KG1 (cell line): ENCODE measurements around the gene SEL1L2.
"Not testable (repeated sequence)": the region's sequence is repeated elsewhere in the genome, so short reads cannot be mapped to it uniquely, and the experiment has no call there.

ENCODE experiments used
- DNase-seq: peaks from one replicate; lab custom pipeline; 2025; lab: John Stamatoyannopoulos, UW

SEL1L2 gene, protein sequence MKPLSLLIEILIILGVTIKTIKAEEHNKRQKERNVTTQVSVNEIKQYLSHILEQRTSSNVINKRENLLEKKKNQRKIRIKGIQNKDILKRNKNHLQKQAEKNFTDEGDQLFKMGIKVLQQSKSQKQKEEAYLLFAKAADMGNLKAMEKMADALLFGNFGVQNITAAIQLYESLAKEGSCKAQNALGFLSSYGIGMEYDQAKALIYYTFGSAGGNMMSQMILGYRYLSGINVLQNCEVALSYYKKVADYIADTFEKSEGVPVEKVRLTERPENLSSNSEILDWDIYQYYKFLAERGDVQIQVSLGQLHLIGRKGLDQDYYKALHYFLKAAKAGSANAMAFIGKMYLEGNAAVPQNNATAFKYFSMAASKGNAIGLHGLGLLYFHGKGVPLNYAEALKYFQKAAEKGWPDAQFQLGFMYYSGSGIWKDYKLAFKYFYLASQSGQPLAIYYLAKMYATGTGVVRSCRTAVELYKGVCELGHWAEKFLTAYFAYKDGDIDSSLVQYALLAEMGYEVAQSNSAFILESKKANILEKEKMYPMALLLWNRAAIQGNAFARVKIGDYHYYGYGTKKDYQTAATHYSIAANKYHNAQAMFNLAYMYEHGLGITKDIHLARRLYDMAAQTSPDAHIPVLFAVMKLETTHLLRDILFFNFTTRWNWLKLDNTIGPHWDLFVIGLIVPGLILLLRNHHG

DNA sequence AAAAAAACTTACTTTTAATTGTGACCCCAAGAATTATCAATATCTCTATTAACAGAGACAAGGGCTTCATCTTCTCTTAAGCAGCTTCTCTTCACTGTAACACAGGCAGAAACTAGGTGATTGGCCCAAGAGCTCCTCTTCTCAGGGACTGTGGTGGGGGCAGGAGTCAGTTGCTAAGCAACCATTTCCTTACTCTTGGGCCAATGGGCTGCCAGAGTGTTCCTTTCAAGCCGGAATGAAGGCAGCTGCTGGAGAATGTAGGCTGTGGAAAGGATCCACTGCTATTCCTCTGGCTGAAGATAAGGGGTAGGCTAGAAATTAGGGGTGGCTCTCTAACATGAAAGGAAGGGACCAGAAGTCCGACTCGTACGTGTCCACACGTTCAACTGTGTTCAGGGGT is at the start of gene SEL1L2:
Gene SEL1L2 (minus strand): TSS at position 150 of the 400 bp plus-strand sequence. CDS start 80 bp downstream, at position 70.
- no peak for DNase-seq

DNA sequence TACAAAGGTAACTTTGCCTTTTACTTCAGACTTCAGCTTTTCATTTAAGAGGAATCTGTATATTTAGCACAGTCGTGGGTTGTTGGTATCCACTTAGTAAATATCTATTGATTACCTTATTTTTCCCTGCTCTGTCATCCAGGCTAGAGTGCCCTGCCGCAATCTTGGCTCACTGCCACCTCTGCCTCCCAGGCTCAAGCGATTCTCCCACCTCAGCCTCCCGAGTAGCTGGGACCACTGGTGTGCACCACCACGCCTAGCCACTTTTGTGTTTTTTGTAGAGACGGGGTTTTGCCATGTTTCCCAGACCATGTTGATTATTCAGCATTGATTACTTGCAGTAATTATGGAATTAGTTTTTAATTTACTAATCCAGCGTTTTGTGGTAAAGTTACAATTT is 46.2 kb upstream of the SEL1L2 start:
- no peak for DNase-seq

DNA sequence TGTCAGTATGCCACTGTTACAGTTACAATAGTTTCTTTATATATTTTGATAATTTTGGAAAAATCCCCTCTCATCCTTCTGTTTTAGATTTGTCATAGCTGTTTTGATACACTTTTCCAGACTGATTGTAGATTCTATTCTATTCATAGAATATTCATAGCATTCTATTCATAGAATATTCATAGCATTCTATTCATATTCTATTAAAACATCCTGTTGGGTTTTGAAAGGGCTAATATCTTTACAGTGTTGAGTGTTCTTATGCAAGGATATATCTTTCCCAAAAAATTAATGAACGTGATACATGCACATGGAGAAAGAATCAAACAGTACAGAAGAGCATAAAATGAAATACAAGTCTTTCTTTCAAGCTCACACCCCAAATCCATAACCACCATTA is 42.9 kb upstream of the SEL1L2 start:
- no peak for DNase-seq

DNA sequence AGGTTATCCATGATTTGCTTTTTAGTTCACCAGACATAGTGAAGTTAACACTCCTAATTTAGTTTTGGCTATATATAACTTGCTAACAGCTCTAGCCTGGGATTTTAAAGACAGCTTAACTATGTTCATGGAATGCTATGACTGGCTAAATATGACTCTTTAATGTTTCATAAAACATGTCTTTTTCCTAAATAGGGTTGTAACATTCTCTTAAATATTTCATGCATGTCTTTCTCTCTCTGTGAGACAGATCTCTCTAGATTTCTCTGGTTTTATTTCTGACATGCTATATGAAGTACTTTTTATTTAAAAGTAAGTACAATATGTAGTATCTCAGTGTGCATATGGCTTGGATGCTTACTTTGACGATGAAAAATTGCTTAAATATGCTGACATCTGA is 40.6 kb upstream of the SEL1L2 start:
- no peak for DNase-seq

DNA sequence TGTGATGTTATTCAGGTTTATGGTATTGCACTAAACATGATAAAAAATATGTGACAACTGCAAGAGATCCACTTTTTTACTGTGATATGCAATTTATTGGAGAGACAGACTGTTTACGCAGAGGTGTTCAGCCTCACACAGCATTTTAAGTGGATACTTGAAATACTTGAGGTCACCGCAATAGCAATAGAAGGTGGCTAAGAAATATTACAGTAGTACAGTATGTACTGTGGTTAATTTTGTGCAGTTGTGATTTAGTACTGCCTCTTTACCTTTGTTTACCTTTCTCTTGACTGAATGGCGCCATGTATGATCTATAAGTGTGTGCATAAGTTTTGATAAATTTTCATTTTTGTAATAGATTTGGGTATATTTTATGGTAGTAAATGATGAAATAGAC is 22.3 kb upstream of the SEL1L2 start:
- DNase-seq = no peak

DNA sequence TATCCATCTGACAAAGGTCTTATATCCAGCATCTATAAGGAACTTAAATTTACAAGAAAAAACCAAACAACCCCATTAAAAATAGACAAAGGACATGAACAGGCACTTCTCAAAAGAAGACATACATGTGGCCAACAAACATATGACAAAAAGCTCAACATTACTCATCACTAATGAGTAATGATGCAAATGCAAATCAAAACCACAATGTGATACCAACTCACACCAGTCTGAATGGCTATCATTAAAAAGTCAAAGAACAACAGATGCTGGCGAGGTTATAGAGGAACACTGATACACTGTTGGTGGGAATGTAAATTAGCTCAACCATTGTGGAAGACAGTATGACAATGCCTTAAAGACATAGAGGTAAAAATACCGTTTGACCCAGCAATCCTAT is 18.8 kb upstream of the SEL1L2 start:
- DNase-seq = no peak

DNA sequence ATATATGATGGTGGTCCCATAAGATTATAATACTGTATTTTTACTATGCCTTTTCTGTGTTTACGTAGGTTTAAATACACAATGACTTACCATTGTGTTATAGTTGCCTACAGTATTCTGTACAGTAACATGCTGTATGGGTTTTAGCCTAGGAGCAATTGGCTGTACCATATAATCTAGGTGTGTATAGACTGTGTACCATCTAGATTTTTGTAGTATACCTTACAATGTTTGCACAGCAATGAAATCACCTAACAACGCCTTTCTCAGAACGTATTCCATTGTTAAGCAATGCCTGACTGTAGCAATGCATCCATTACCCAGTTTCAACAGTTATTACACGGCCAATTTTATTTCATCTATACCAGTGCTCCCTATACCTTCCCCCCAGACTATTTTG is 15.6 kb upstream of the SEL1L2 start:
- no peak for DNase-seq

DNA sequence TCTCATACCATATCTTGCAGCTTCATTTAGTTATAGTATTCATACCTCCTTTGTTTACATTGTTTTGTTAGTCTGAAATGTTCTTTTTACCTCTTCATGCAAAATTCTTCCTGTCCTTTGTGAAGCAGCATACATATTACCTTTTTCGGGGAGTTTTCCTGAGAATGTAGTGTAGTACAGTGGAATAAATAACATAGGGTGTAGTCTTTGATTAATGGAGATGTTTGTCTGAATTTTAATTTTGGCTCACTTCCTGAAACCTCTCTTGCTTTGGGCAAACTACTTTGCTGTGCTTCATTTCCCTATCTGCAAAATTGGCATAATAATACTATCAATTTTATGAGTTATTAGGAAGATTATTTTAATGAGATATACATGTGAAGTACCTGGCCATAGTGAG is 10.5 kb upstream of the SEL1L2 start:
- no peak for DNase-seq

DNA sequence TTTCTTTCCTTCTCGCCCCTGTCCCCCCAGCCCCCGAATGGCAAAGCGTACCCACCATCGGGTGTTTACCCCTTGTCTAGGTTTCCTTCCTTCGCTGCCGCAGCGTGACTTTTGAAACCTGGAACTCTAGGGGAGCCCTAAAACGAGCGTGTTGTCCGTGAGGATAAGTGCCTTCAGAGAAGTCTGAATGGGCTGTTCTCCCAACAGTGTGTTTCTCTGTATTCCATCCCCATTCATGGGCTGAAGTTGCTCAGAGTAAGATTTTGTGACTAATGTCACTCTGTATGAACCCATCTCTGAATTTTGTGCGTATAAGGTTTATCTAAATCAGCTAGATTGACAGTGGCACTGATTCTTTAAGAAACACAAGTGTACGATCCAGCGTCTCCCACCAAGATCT is 5.9 kb upstream of the SEL1L2 start:
- DNase-seq = no peak

DNA sequence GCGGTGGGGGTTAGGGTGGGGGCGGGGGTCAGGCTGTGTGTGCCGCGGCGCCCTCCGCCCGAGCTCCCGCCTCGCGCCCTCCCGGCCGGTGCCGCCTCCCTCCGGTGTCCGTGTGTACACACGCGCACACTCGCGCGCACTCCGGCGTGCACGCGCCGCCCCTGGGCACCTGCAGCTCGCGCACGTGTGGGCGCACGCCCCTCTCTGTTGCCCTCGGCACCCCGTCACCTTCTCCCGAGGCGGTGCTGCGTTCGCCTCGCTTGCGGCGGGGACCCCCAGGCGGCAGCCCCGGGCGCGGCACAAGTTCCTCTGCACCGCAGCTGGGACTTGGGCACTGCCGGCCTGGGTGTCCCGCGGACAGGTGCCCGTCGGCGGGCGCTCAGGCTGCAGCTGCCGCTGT is 5.4 kb upstream of the SEL1L2 start:
- DNase-seq = no peak

DNA sequence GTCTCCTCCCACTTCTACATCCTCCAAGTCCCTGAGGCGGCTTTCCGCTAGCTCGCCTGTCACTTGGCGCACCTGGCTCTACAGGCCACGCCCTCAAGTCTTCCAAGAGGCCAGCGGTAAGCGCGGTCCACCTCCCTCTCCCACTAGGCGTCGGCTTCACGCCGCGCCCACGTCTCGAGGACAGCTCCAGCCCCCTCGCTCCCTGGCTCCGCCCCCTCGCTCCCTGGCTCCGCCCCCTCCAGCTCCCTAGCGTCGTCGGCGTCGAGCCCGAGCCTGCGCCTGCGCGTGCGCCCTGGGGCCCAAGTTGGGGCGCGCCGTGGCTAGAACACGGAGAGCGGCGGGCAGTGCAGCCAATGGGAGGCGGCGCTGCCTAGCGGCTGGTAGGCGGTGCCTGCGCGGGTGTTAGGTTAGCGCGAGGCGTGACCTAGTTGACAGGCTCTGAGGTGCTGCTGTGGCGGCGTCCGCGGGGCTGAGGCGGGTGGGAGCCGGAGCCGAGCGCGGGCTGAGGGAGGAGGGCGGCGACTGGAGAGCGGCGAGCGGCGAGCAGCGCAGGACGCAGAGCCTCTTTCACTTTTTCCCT is 4.8 kb upstream of the SEL1L2 start, which contains the start of gene MACROD2:
Gene MACROD2 (plus strand): TSS at position 431 of the 580 bp plus-strand sequence.
- DNase-seq = no peak

DNA sequence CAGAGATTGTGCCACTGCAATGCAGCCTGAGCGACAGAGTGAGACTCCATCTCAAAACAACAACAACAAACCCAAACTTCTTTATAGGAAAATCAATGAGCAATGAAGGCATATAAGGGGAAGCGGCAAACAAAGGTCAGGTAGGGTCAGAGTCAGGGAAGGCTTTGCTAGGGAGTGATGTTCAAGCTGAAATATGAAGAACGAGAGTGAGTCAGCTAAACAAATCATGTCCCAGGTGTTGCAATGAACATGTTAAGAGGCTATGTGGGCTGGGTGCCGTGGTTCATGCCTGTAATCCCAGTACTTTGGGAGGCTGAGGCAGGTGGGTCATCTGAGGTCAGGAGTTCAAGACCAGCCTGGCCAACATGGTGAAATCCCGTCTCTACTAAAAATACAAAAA is 1.5 kb upstream of the SEL1L2 start:
- DNase-seq = not testable (repeated sequence)

DNA sequence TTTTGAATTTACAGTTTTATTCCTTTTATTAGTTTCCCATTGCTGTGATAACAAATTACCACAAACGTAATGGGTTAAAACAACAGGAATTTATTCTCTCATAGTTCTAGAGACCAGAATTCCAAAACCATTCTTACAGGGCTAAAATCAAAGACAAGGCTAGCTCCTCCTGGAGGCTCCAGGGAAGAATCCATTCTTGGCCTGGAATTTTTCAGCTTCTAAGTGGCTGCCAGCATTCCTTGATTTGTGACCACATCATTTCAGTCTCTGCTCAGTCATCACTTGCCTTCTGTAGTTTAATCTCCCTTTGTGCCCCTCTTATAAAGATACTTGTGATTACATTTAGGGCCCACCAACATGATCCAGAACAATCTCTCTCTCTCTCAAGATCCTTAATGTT is 897 bp upstream of the SEL1L2 start:
- DNase-seq = no peak

DNA sequence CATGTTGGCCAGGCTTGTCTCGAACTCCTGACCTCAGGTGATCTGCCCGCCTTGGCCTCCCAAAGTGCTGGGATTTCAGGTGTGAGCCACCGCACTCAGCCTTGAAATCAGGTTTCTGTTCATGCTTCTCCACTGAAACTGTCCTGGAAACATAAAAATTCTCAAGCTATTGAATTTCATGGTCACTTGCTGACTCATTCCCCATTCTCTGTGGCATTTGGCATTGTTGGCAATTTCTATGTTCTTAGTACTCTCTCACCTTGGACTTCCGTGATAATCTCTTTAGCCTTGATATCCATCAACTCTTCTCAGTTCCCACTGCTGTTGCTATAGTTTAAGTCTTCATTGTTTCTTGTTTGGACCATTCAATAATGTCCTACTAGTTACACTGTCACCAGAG is 6.2 kb downstream of the SEL1L2 start:
- no peak for DNase-seq

DNA sequence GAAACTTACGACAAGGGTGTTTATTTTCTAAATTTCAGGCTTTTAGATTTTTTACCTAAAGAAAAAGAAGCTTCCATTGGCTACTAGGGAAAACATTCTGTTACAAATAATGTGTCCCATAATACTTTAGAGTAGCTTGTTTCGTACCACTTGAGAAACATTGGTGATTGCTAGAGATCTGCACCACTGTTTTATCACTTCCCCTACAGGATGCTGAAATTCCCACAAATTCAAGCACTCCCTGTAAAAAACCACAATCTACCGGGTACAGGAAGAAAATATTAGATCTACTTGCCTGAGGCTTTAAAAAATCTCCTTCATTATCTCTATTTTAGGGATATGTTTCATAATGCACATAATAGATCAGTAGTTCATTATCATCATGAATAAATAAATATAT is 29.9 kb downstream of the SEL1L2 start:
- no peak for DNase-seq

DNA sequence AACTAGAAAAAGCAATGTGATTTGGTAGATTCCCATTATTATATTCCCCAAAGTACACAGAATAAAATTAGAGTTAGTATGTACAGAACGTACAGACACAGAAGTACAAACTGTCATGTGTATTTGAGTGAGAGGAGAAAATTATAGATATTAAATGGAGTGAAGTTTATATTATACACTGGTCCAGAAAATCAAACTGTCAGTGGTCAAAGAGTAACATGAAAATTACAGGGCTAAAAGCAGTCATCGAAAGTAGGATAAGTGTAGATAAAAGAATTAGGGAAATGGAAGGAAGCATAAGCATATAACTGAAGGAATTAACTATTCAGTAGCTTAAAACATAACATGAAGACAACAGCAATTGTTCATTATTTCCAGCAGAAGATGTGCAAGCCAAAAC is 30.3 kb downstream of the SEL1L2 start:
- DNase-seq = no peak

DNA sequence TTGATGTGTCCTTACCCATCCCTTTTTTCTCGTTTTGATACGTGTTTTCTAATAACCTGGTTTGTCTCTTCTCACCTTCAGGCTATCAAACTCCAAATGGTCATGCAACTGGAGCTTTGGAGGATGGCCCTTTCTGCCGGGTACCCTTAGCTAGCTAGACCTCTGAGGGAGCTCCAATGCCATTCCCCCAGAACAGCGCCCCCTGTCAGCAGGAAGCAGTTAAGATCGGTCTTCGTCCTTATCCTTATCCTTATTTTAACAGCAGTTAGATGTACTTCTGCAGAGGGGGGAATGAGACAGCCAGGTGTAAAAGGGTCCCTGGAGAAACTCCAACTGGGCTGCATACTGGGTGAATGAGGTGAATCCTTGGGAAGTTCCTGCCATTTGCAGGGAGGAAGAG is 37.2 kb downstream of the SEL1L2 start:
- no peak for DNase-seq

DNA sequence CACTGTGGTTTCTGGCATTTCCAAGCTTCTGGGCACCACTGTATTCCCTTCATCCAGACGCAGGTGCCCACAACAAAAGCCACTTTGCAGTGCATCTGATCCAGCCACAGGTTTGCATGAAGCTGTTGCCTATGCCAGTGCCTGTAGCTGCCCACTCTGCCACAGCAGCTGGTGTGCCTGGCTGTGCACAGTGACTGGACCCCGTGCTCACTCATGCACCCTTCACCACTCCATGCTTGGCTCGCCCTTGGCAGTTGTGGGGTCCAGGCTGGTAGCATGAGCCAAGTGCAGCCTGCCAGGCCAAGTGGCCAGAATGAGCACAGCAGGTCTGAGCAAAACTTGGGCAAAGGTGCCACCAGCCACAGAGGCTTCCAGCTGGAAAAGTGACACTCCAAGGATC is 42.7 kb downstream of the SEL1L2 start:
- no peak for DNase-seq

DNA sequence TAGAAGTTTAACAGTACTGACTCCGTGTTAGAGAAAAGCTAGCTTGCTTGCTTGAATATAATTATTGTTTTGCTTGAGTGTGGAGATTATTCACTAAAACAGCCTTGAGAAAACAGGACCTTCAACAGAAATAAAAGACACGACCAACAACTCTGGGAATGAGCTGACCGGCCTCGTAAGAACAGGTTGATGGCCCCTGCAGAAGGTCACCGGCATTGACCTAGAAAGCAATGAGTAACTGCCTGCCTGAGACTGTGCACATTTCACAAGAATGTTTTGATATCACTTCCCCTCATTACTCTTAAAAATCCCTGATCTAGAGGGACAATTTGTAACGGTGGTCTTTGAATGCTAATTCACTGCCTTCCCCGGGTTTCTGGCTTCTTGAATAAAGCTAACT is 49.4 kb downstream of the SEL1L2 start:
- no peak for DNase-seq

DNA sequence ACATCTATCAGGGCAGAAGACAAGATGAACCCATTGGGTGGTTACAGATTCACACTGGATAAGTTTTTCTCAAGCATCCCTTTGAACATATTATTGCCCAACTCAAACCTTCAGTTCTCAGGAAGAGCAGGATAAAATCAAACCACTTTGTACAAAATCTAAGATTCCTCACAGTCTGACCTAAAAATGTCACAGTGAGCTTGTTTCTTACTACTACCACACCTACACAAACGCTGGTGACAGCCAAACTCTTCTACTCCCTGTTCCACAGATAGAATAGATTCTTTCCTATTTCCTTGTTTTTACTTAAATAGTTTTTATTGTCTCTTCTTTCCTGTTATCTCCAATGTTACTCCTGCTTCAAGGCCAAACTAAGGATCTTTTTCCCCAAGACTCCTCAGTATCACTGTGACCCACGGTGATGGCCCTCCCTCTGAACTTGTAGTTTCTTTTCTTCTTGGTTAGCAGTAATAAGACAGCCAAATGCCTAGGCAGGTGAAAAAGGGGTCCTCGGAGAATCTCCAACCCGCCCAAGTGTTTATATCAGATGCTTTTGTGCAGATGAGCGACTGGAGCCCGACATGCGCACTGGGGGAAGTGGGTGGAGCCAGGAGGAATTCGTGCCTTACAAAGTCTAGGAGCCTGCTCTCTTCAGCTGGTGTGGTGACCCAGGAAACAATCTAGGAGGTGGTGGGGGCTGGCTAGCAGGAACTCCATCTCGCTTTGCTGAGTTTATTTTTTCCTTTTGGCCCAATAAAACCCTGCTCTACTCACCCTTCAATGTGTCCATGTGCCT is 53.4 kb downstream of the SEL1L2 start:
- DNase-seq = no peak

DNA sequence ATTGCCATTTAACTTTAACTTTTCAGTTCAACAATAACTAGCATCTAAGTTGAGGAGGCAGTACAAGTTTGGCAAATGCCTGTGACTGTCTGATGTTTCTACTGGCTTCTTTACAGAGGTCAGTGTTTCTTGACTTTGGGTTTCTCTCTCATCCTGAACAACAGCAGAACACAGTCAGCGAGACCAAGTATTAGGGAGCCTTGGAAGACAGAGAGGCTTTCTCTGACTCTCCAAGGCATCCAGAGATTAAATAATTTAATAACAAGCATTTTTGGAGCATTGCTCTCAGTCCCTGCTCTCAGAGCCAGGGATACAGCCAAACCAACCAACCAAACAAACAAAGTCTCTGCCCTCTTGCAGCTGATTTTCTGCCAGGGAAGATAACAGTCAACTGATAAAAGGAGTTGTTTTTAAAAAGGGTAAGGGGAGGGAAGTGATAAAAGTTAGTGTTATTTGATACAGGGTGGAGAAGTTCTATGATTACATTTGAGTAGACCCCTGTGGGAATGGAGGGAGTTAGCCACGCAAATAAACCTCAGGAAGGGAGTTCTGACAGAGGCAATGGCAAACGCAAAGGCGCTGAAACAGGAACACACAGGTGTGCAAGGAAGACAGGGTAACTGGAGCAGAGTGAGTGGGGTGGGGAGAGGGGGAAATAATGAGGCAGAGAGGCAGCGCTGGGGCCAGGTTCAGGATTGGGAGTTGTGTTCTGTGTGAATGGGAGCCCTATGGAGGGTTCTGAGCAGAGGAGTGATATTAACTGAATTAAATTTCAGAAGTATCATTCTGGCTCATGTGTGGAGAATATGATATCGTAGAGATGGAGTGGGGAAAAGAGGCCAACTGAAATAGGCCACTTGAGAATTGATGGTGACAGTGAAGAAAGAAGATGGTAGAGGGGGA is 55.2 kb downstream of the SEL1L2 start:
- no peak for DNase-seq
